Neural cell (in vitro differentiated cells): ENCODE results near the gene RASIP1. TPM values are rescaled to one million over a fixed set of nuclear protein-coding genes. Genes with fewer than 3 reads are reported as not detected.

ENCODE experiments used
- H2AFZ ChIP-seq: fragments of 200-600, 300-800 bp; sonication (generic), shearing (Covaris generic); 2 replicates; pipeline ENCODE4 v1.6.0; 2014; ENCODE audit warnings: low read depth, mild to moderate bottlenecking, antibody characterized with exemption, low read length, moderate library complexity
- H3F3A ChIP-seq: fragments of 200-600 bp; shearing (Covaris generic); 2 replicates; pipeline ENCODE4 v1.6.1; 2016; ENCODE audit warnings: mild to moderate bottlenecking, moderate library complexity, mixed read lengths, antibody characterized with exemption, low read length; ENCODE audit not compliant: insufficient read depth, poor library complexity, severe bottlenecking
- H3K27ac ChIP-seq: fragments of 200-600, 300-800 bp; sonication (generic), shearing (Covaris generic); 2 replicates; pipeline ENCODE4 v1.5.1; 2014; ENCODE audit warnings: mild to moderate bottlenecking, low read length, moderate library complexity
- H3K27me3 ChIP-seq: fragments of 300-800, 200-600 bp; sonication (generic), shearing (Covaris generic); 2 replicates; pipeline ENCODE4 v1.6.0; 2014; ENCODE audit warnings: mild to moderate bottlenecking, low read depth, low read length, moderate library complexity; ENCODE audit not compliant: insufficient read depth
- H3K36me3 ChIP-seq: fragments of 300-800, 200-600 bp; sonication (generic), shearing (Covaris generic); 2 replicates; pipeline ENCODE4 v1.5.1; 2014; ENCODE audit warnings: mild to moderate bottlenecking, antibody characterized with exemption, low read length, moderate library complexity; ENCODE audit not compliant: insufficient read depth
- H3K4me2 ChIP-seq: fragments of 300-800, 200-600 bp; sonication (generic), shearing (Covaris generic); 2 replicates; pipeline ENCODE4 v1.6.0; 2014; ENCODE audit warnings: mild to moderate bottlenecking, low read length
- H3K4me3 ChIP-seq: fragments of 300-800, 200-600 bp; sonication (generic), shearing (Covaris generic); 2 replicates; pipeline ENCODE4 v1.5.1; 2014; ENCODE audit warnings: mild to moderate bottlenecking, low read length, moderate library complexity
- H3K79me2 ChIP-seq: fragments of 200-600 bp; shearing (Covaris generic); replicated peaks from 2 replicates; pipeline ENCODE4 v1.6.0; 2014; ENCODE audit warnings: mild to moderate bottlenecking, low read length, moderate library complexity; ENCODE audit not compliant: insufficient read depth
- H3K9ac ChIP-seq: fragments of 300-800, 200-600 bp; sonication (generic), shearing (Covaris generic); 2 replicates; pipeline ENCODE4 v1.6.1; 2016; ENCODE audit warnings: mild to moderate bottlenecking, low read length, mixed read lengths
- H3K9me2 ChIP-seq: fragments of 200-600 bp; shearing (Covaris generic); 2 replicates; pipeline ENCODE4 v1.6.1; 2016; ENCODE audit warnings: mild to moderate bottlenecking, low read length, mixed read lengths; ENCODE audit not compliant: insufficient read depth
- H3K9me3 ChIP-seq: fragments of 200-600, 300-800 bp; sonication (generic), shearing (Covaris generic); 2 replicates; pipeline ENCODE4 v1.6.1; 2016; ENCODE audit warnings: mild to moderate bottlenecking, mixed run types, low read length, moderate library complexity, mixed read lengths
- H4K20me1 ChIP-seq: fragments of 200-600 bp; shearing (Covaris generic); 2 replicates; pipeline ENCODE4 v1.6.1; 2016; ENCODE audit warnings: mild to moderate bottlenecking, mixed run types; ENCODE audit not compliant: insufficient read depth
- EP300 ChIP-seq: fragments of 450-650 bp; conservative IDR thresholded peaks from 2 replicates; pipeline ENCODE4 v1.6.1; 2014; ENCODE audit warnings: antibody characterized with exemption, mild to moderate bottlenecking, moderate library complexity; ENCODE audit not compliant: poor library complexity, severe bottlenecking
- EZH2 ChIP-seq: fragments of 200-600, 300-800 bp; shearing (Covaris generic), sonication (generic); IDR thresholded peaks from 2 replicates; pipeline ENCODE4 v1.6.1; 2014; ENCODE audit warnings: antibody characterized with exemption, low read length, borderline replicate concordance, mild to moderate bottlenecking; ENCODE audit not compliant: insufficient read depth, poor library complexity, severe bottlenecking
- MXI1 ChIP-seq: fragments of 450-650 bp; conservative IDR thresholded peaks from 2 replicates; pipeline ENCODE4 v1.6.1; 2014; ENCODE audit warnings: antibody characterized with exemption, mild to moderate bottlenecking; ENCODE audit not compliant: poor library complexity, severe bottlenecking
- POLR2AphosphoS5 ChIP-seq: IDR thresholded peaks from 2 replicates; pipeline ENCODE4 v1.6.1; 2012
- RAD21 ChIP-seq: fragments of 450-650 bp; conservative IDR thresholded peaks from 2 replicates; pipeline ENCODE4 v1.6.1; 2014; ENCODE audit warnings: antibody characterized with exemption, mild to moderate bottlenecking, moderate library complexity
- REST ChIP-seq: IDR thresholded peaks from 2 replicates; pipeline ENCODE4 v1.6.1; 2012; ENCODE audit warnings: borderline replicate concordance
- SMC3 ChIP-seq: fragments of 450-650 bp; conservative IDR thresholded peaks from 2 replicates; pipeline ENCODE4 v1.6.1; 2014; ENCODE audit warnings: antibody characterized with exemption, mild to moderate bottlenecking, moderate library complexity; ENCODE audit not compliant: poor library complexity
- TAF1 ChIP-seq: IDR thresholded peaks from 2 replicates; pipeline ENCODE4 v1.6.1; 2012; ENCODE audit warnings: low read depth
- polyA plus RNA-seq: library from polyadenylated mRNA; depleted of rRNA; stranded (reverse); fragments of >200 nt; gene quantifications from 2 replicates; pipeline ENCODE4 v1.2.3, GENCODE V29; 2014
- TF ChIP-seq, protein P1 (sequence below): fragments of 450-650 bp; IDR thresholded peaks from 2 replicates; pipeline ENCODE4 v1.5.1; 2014; ENCODE audit warnings: antibody characterized with exemption, mild to moderate bottlenecking, moderate library complexity; ENCODE audit not compliant: poor library complexity, severe bottlenecking

The RASIP1 gene
- polyA plus RNA-seq, 1 donor from 2014 or later: not detected

DNA sequence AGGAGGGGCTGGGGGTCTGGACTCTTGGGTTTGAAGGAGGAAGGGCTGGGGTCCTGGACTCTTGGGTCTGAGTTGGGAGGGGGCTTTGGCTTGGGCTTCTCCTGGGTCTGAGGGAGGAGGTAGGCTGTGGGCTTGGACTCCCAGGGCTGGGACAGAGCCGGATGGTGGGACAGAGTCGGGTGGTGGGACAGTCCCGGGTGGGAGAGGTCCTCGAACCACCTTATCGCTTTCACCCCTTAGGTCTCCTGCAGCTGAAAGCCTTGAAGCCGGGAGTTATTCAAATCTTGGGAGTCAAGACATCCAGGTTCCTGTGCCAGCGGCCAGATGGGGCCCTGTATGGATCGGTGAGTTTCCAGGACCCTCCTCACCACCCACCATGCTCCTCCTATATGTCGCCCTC, 16.3 kb upstream of the RASIP1 start:
- no peak overlapping the region for H3K9ac ChIP-seq
- no peak overlapping the region for H3K4me2 ChIP-seq
- no peaks in the 10 kb centered on the region for H3K36me3 ChIP-seq
- H3F3A ChIP-seq: no peaks in the 10 kb centered on the region
- H4K20me1 ChIP-seq: no peaks in the 10 kb centered on the region
- H3K4me3 ChIP-seq: no peak overlapping the region
- H3K27me3 ChIP-seq: peaks cover 19% of the 10 kb centered on the region
- H3K27ac ChIP-seq: no peak overlapping the region
- TF ChIP-seq EZH2 (no peak), MXI1 (no peak), EP300 (no peak), POLR2AphosphoS5 (no peak), SMC3 (no peak), REST (no peak), RAD21 (no peak), TAF1 (no peak)
- TF ChIP-seq, protein P1, sequence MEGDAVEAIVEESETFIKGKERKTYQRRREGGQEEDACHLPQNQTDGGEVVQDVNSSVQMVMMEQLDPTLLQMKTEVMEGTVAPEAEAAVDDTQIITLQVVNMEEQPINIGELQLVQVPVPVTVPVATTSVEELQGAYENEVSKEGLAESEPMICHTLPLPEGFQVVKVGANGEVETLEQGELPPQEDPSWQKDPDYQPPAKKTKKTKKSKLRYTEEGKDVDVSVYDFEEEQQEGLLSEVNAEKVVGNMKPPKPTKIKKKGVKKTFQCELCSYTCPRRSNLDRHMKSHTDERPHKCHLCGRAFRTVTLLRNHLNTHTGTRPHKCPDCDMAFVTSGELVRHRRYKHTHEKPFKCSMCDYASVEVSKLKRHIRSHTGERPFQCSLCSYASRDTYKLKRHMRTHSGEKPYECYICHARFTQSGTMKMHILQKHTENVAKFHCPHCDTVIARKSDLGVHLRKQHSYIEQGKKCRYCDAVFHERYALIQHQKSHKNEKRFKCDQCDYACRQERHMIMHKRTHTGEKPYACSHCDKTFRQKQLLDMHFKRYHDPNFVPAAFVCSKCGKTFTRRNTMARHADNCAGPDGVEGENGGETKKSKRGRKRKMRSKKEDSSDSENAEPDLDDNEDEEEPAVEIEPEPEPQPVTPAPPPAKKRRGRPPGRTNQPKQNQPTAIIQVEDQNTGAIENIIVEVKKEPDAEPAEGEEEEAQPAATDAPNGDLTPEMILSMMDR: no peak
- H3K9me2 ChIP-seq: no peaks in the 10 kb centered on the region
- H3K79me2 ChIP-seq: no peaks in the 10 kb centered on the region
- no peak overlapping the region for H2AFZ ChIP-seq
- no peaks in the 10 kb centered on the region for H3K9me3 ChIP-seq

- Histone ChIP-seq H3K36me3 (no peaks in the 10 kb centered on the region), H3K27ac (no peak overlapping the region), H3K9me2 (no peaks in the 10 kb centered on the region), H4K20me1 (no peaks in the 10 kb centered on the region), H3K9ac (no peak overlapping the region), H3K79me2 (no peaks in the 10 kb centered on the region), H2AFZ (no peak overlapping the region), H3F3A (no peaks in the 10 kb centered on the region), H3K27me3 (peaks cover 24% of the 10 kb centered on the region), H3K4me2 (no peak overlapping the region), H3K9me3 (no peaks in the 10 kb centered on the region), H3K4me3 (no peak overlapping the region)
- TF ChIP-seq SMC3: no peak
- TF ChIP-seq RAD21: no peak
- no peak for TF ChIP-seq MXI1
- TF ChIP-seq REST: no peak
- TF ChIP-seq EZH2: no peak
- TF ChIP-seq, protein P1: no peak
- TF ChIP-seq EP300: no peak
- TF ChIP-seq POLR2AphosphoS5: no peak
- TF ChIP-seq TAF1: no peak
Measured at GRCh38 chr19:48756212-48756611, 15.8 kb upstream of the RASIP1 start.
